GM18868 (cell line): ENCODE measurements around the gene CCDC28B.
A peak's percentile ranks its signal among the peaks of the same experiment; 100 is the strongest.

ENCODE experiments used
- ATAC-seq: cut with Tn5 transposase; IDR thresholded peaks from one replicate; pipeline ENCODE4 v1.9.1; 2021; ENCODE audit warnings: mild to moderate bottlenecking, moderate library complexity; ENCODE audit not compliant: unreplicated experiment

Gene CCDC28B

GRCh38 chr1:32220746-32221580, 20.6 kb downstream of the CCDC28B start:
- ATAC-seq: no peak

DNA sequence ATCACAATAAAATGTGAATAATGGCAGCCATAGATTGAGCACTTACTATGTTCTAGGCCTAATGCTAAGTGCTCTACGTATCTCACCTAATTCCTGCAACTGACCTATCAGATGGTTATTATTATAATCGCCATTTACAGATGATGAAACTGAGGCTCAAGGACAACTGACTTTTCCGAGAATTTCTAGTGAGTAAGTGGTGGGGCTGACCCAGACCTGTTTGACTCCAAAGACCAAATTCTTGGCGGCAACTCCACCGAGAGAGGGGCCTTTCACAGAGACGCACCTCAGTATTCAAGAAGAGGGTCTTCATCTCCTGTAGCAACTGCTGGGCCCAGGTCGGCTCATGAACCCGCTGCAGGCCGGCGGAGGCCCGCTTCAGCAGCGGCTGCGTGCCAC, 21.2 kb downstream of the CCDC28B start:
- ATAC-seq: no peak

- peak; percentile 84 for ATAC-seq
Observed at GRCh38 chr1:32221980-32222755, 21.8 kb downstream of the CCDC28B start, which contains the start of the genes EIF3I and TMEM234. TSS of gene EIF3I (plus strand) at chr1:32222407. CDS start at chr1:32222442, 35 bp downstream. TSS of gene TMEM234 (minus strand) at chr1:32222353. CDS start at chr1:32222322, 31 bp downstream.

DNA sequence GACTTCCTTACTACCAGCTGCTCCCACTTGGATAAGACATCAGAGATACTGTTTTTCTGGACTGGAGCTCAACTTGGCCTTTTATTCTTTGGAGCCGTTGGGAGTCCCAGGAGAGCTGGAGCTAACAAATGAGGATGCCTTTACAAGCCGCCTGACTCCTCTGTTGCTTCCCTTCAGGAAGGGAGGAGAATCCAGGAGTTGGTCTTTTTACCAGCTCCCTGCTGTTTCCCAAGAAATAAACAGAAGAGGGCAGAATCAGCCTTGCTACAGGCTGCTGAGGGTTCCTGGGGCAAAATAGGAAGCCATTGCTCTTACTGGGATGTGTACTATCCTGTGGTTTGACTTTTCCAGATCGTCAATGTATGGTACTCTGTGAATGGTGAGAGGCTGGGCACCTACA, 23.3 kb downstream of the CCDC28B start:
- no peak for ATAC-seq

DNA sequence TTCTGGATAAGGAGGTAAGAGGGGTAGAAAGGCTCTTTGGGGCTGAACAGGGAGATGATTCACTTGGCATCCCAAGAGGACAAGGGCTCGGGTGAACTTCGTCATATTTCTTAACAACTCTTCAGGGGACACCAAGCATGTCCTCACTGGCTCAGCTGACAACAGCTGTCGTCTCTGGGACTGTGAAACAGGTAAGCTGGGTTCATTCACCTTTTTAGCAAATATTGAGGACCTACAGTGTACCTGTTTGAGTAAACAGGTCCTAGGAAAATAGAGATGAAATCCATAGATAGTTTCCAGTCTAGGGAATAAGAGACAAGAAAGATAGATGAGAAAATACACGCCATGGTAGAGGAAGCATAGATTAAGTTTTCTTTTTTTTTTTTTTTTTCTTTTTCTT, 23.9 kb downstream of the CCDC28B start:
- no peak for ATAC-seq

- ATAC-seq: no peak
Observed at GRCh38 chr1:32228771-32229170, 28.4 kb downstream of the CCDC28B start.

GRCh38 chr1:32231843-32232432, 31.5 kb downstream of the CCDC28B start:
- ATAC-seq: no peak

DNA sequence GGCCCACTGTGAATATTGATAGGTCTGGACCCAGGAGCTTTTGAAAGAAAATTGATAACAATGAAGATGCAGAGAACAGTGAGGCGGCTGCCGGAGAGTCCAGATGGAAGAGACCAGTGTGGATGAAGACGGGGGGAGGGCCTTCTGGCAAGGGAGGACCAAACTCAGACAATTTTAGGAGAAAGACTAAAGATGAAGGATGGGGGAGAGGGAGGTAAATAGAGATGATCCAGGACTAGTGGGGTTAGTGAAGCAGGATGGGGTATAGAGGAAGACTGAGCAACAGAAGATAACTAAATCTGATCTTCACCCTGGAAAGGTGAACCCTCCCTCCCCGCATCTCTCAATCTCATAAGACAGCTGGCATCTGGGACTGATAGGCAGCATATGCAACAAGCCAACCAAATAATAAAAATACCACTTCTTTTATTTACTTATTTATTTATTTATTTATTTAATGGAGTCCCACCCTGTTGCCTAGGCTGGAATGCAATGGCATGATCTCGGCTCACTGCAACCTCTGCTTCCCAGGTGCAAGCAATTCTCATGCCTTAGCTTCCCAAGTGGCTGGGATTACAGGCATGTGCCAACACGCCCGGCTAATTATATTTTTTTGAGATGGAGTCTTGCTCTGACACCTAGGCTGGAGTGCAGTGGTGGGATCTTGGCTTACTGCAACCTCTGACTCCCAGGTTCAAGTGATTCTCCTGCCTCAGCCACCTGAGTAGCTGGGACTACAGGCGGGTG, 32.3 kb downstream of the CCDC28B start:
- ATAC-seq: no peak

DNA sequence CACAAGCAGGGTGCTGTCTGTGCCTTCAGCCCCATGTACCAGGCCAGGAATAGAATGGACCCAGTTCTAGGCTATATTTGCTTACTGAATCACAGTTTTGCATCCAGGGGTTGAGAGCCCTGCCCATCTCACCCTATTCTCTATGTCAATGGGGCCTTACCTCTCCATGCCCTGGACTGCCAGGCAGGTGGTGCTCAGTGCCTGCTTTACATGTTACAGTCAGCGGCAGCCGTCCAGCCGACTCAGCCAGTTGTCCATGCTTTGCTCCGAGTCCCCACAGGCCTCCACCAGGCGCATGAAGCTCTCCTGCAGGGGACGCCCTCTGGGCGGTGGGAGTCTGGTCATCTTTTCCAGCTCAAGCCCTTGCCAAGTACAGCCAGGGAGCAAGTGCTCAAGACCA, 34.4 kb downstream of the CCDC28B start:
- ATAC-seq: no peak

DNA sequence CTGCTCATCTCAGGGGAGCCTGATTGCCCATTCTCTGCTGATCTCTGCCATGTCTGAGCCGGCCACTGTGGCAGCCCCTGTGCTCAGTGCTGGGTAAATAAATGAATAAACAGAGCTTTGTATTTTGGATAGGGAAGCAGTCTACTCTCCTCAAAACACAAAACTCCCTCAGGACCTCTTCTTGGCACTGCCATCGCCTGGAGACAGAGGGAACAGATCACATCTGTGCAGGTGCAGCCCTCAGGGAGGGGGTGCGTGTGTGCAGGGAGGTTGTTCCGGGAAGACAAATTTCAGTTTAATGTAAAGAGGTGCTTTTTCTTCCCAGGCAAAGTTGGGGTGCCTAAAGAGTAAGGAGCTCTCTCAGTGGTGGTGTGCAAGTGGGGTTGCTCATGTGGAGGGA, 38.9 kb downstream of the CCDC28B start:
- no peak for ATAC-seq

- ATAC-seq: no peak
Observed at GRCh38 chr1:32239790-32240139, 39.4 kb downstream of the CCDC28B start.

DNA sequence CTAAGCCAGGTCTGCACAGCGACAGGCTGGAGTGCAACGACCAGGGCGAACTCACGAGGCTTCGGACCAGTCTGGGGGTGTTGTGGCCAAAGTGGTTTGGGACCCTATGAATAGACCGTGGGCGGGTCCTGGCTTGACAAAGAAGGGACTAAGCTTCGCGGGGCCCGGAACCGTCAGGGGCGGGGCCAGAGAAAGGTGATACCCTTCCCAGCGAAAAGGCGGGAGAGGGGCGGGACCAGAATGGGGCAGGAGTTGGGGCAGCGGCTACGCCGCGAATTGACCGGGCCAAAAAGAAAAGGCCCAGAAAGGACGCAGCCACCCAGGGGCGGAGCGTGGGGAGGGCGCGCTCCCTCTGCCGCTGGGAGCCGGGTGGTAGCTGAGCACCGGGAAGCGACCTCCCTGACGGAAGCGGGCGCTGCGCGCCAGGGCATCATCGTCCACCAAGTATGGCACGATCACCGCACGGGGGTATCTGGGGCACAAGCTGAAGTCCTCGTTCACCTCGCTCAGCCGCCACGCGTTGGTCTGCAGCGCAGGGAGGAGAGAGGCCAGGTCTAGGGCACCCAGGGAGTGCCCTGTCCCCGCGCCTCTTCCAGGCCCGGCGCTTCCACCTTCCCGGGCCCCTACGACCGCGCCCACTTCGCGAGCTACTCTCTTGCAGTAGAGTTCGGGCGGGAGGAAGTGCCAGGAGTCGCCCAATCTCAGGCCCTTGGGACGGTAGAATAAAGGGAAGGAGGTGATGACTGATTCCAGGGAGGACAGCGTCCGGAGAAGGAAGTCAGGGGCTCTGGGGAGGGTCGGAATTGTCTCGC, 40.0 kb downstream of the CCDC28B start:
- ATAC-seq: no peak

DNA sequence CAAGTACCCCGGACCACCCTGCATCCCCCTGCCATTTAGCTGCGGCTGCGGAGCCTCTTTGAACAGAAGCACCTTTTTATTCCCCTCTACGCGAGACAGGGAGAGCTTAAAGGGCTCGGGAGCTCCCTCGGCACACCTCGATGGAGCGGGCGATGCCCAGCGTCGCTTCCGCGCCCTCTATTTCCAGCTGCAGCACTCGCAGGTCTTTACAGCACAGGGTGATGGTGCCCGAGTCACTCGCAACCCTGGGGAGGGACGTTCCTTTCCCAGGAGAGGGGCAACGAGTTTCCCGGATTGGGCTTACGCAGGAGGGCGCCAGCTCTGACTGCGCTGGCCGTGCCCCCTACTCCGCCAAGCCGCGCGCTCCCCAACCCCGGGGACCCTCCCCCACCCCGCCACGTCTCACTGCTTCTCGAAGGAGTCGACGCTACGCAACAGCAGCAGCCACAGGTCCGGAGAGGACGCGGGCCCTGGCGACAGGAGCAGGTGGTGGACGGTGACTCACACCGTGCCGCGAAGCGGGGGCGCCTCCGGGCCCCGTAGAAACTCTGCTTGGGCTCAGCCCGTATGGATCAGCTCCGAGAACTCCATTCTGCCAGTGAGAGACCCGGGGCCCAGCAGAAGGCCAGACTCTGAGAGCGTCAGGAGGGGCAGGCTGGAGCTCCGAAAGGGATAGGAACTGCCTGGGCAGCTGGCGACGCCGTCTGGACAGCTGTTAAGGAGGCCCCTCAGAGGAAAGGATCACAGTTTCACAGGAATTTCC, 40.8 kb downstream of the CCDC28B start:
- ATAC-seq: peak; percentile 38

DNA sequence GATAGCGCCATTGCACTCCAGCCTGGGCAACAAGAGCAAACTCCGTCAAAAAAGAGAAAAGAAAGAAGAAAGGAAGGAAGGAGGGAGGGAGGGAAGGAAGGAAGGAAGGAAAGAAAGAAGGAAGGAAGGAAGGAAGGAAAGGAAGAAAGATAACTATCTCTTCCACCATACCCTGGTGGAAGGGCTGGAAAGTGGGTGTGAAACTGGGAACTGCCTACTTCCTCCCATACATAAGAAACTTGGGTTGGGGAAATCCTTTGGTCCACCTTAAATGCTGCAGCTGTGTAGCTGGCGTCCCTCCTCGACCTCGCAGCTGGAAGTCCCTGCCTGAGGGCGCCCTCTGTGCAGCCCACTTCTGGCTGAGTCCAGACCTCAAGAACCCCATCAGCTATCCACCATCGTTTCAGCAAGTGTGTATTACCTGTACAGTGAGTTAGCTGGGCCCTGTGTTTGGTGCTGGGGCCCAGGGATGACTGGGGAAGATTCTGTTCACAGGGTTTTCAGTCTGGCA, 42.0 kb downstream of the CCDC28B start:
- no peak for ATAC-seq

GRCh38 chr1:32246888-32247273, 46.5 kb downstream of the CCDC28B start, which contains the start of gene FAM167B:
TSS of gene FAM167B (plus strand) at chr1:32247222. CDS start at chr1:32247422, 200 bp downstream.
- no peak for ATAC-seq

DNA sequence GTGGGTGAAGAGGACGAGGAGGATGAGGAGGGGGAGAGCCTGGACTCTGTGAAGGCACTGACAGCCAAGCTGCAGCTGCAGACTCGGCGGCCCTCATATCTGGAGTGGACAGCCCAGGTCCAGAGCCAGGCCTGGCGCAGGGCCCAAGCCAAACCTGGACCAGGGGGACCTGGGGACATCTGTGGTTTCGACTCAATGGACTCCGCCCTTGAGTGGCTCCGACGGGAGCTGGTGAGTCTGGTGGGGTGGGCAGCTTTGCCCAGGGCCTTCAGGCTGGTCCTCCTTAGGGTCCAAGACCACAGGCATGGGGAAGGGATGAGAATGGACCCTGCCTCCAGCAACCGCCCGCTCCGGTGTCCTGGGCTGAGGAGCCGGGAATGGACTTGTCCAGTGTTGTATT, 47.1 kb downstream of the CCDC28B start:
- ATAC-seq: no peak

DNA sequence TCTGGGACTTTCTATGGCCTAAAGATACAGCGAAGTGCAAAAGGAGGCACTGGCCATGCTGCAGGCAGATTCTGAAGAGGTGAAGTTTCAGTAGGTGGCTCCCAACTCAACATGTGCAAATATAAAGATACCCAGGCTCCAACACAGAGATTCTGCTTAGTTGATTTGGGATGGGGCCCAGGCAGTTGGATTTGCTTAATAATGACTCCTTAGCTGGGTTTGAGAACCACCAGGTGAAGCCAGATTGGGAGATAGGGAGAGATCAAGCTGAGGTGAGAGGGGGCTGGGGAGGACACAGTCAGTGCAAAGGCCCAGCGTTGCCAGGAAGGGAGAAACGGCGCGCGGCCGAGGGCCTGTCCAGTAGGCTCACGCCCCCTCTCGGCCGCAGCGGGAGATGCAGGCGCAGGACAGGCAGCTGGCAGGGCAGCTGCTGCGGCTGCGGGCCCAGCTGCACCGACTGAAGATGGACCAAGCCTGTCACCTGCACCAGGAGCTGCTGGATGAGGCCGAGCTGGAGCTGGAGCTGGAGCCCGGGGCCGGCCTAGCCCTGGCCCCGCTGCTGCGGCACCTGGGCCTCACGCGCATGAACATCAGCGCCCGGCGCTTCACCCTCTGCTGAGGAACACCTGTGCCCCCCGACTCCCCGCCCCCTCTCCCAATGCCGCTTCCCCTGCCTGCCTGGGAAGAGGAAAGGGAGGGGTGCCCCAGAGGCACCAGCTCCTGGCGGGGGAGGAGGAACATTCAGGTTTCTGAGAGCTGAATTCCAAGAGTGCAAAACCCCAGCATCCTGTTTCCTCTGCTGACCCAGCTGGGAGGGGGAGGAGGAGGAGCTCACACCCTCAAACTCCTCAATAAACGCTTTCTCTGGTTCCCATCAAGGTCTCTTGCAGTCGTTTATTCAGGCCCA, 47.8 kb downstream of the CCDC28B start:
- no peak for ATAC-seq
